GM12873 (cell line): ENCODE measurements around the gene GRID1.

Source experiments
- CTCF ChIP-seq: IDR thresholded peaks from 2 replicates; pipeline ENCODE4 v1.5.1; 2012; ENCODE audit warnings: low read depth, mild to moderate bottlenecking, moderate library complexity, low read length, control low read depth; ENCODE audit not compliant: insufficient read depth; ENCODE audit errors: missing control alignments

GRID1 gene

GRCh38 chr10:86372119-86372783 lies 5.7 kb upstream of the GRID1 start:
- no peak for TF ChIP-seq CTCF

GRCh38 chr10:86371691-86372090 lies 5.1 kb upstream of the GRID1 start:
- peak; percentile 23 for TF ChIP-seq CTCF

DNA sequence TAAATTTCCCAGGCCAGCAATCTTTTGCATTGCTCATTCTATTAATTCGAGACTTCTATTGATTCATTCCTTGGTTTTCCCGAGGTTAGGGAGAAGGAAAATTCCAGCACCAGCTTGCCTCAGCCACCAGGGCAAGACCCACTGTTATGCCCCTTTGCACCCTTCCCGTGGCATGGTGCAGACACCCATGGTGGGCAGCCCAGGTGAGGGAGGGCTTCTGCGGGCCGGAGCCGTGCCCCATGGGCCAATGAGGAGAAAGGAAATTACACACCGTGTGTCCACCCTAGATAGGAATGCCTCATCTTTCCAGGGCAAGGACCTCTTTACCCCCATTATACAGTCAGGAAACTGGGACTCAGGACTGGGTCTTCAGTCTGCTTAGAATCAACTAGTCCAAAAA lies 4.5 kb upstream of the GRID1 start:
- no peak for TF ChIP-seq CTCF

GRCh38 chr10:86370006-86370585 lies 3.5 kb upstream of the GRID1 start:
- no peak for TF ChIP-seq CTCF

DNA sequence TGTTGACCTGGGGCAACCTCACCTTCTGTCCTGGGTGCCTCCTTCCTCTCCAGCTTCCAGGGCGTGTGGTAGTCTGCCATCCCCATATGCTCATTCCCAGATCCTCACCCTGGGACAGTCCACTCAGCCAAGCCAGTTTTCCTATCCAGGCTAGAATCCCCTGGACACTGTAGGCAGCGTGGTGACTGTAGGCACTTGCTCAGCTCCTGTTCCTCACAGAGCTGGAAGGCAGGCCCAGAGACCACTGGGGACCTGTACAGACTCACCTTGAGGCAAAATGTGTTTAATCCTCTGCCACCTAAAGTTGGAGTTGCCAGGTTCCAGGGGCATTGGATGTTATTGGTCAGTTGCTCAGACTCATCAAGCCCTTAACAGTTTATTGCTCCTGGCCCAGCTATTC lies 2.4 kb upstream of the GRID1 start:
- no peak for TF ChIP-seq CTCF

- TF ChIP-seq CTCF, result no peak
Observed at GRCh38 chr10:86368046-86368445, 1.5 kb upstream of the GRID1 start.

DNA sequence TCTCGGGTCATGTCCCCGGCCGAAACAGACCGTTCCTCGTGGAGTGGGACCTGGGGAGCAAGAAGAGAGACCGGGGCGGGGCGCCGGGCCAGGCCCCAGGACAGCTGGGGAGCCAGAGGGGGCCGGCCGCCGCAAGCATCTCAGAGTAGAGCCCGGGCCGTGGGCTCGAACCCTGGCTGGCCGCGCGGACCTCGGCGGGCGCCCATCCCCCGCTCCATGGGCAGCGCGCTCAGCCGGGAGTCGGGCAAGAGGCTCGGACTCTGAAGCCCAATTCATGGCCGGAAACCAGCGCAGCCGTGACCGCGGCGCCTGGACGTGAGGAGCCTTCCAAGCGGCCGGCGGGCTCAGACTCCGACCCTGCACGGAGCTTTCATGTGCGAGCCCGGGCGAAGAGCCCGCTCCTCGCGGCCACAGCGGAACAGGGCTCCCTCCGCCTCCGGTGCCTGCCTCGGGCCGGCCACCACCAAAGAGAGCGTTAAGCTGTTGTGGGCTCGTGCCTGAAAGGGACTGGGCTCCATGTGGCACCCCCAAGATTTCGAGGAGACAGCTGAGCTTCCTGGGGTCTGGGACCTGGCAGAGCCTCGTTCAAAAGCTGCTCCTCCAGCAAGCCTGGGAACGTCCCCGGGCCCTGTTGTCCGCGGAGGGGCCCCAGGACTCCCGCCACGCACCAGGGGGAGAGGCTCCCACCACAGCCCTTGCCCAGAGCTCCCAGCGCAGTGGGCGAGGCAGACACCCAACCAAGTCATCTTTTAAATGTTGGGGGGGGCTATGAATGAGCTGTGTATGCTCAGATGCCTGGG lies 757 bp upstream of the GRID1 start:
- TF ChIP-seq CTCF, result no peak
